ENCODE measurements around the gene COA5. TPM values are rescaled to one million over a fixed set of nuclear protein-coding genes. Genes with fewer than 3 reads are reported as not detected.

COA5 gene
- total and polyA plus RNA-seq, 2 experiments from 2014 or later = 48.8 to 58.4 TPM

GRCh38 chr2:98565286-98565860 is 42.9 kb downstream of the COA5 start:
- H3K27ac ChIP-seq = no peak overlapping the region
- DNase-seq (ENCODE audit: low spot score) = no peak
- H3K36me3 ChIP-seq (replicated peaks; ENCODE audit: insufficient read depth, low read depth) = no peaks in the 10 kb centered on the region
- no peak overlapping the region for H2AFZ ChIP-seq
- no peaks in the 10 kb centered on the region for H3K4me1 ChIP-seq (ENCODE audit: insufficient read depth)
- no peak for TF ChIP-seq EZH2 (IDR thresholded peaks at IDR 0.05; ENCODE audit: borderline replicate concordance)
- TF ChIP-seq, protein P1, sequence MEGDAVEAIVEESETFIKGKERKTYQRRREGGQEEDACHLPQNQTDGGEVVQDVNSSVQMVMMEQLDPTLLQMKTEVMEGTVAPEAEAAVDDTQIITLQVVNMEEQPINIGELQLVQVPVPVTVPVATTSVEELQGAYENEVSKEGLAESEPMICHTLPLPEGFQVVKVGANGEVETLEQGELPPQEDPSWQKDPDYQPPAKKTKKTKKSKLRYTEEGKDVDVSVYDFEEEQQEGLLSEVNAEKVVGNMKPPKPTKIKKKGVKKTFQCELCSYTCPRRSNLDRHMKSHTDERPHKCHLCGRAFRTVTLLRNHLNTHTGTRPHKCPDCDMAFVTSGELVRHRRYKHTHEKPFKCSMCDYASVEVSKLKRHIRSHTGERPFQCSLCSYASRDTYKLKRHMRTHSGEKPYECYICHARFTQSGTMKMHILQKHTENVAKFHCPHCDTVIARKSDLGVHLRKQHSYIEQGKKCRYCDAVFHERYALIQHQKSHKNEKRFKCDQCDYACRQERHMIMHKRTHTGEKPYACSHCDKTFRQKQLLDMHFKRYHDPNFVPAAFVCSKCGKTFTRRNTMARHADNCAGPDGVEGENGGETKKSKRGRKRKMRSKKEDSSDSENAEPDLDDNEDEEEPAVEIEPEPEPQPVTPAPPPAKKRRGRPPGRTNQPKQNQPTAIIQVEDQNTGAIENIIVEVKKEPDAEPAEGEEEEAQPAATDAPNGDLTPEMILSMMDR (IDR thresholded peaks at IDR 0.05; ENCODE audit: poor library complexity) = no peak
- no peak for TF ChIP-seq EZH2phosphoT487 (IDR thresholded peaks at IDR 0.05; ENCODE audit: low read depth, severe bottlenecking, unreplicated experiment)
- H4K20me1 ChIP-seq (ENCODE audit: insufficient read depth, poor library complexity, severe bottlenecking) = no peaks in the 10 kb centered on the region
- 95% methylated on average over 9 of the region's 9 CpGs for whole genome bisulfite sequencing (ENCODE audit: low lambda C conversion rate, missing lambda C conversion rate)
- no peak overlapping the region for H3K4me2 ChIP-seq
- H3K4me3 ChIP-seq = no peak overlapping the region
- H3K9me2 ChIP-seq (replicated peaks; ENCODE audit: insufficient read depth) = no peaks in the 10 kb centered on the region
- H3K27me3 ChIP-seq = no peaks in the 10 kb centered on the region
- no peaks in the 10 kb centered on the region for H3K9me3 ChIP-seq (ENCODE audit: low read depth)
- no peaks in the 10 kb centered on the region for H3K79me2 ChIP-seq

- Histone ChIP-seq H3K9me3 (ENCODE audit: low read depth) (no peaks in the 10 kb centered on the region), H4K20me1 (ENCODE audit: insufficient read depth, poor library complexity, severe bottlenecking) (no peaks in the 10 kb centered on the region), H3K27me3 (no peaks in the 10 kb centered on the region), H2AFZ (no peak overlapping the region), H3K36me3 (replicated peaks; ENCODE audit: insufficient read depth, low read depth) (no peaks in the 10 kb centered on the region), H3K9me2 (replicated peaks; ENCODE audit: insufficient read depth) (no peaks in the 10 kb centered on the region), H3K4me3 (no peak overlapping the region), H3K27ac (no peak overlapping the region), H3K4me2 (no peak overlapping the region), H3K79me2 (no peaks in the 10 kb centered on the region), H3K4me1 (ENCODE audit: insufficient read depth) (no peaks in the 10 kb centered on the region)
- no peak for DNase-seq (ENCODE audit: low spot score)
- TF ChIP-seq EZH2 (IDR thresholded peaks at IDR 0.05; ENCODE audit: borderline replicate concordance) = no peak
- TF ChIP-seq, protein P1 (IDR thresholded peaks at IDR 0.05; ENCODE audit: poor library complexity) = no peak
- TF ChIP-seq EZH2phosphoT487 (IDR thresholded peaks at IDR 0.05; ENCODE audit: low read depth, severe bottlenecking, unreplicated experiment) = no peak
- 98% methylated on average over 17 of the region's 17 CpGs for WGBS (ENCODE audit: low lambda C conversion rate, missing lambda C conversion rate)
Measured at GRCh38 chr2:98564541-98565132, 43.7 kb downstream of the COA5 start.

DNA sequence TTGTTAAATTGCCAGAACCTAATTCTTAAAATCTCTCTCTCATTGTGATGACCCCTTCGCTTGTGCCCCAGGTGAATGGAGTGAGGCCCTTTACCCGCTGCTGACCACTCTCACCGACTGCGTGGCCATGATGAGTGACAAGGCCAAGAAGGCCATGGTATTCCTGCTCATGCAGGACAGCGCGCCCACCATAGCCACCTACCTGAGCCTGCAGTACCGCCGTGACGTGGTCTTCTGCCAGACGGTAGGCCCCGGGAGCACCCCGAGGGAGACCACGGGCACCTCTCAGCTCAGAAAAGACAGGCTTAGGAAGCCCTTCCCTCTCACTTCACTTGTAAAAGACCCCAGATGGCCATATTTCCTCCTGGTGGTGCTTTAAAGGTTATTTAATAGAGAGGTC is 44.9 kb downstream of the COA5 start:
- Histone ChIP-seq H4K20me1 (ENCODE audit: insufficient read depth, poor library complexity, severe bottlenecking) (no peaks in the 10 kb centered on the region), H3K9me3 (ENCODE audit: low read depth) (no peaks in the 10 kb centered on the region), H3K4me1 (ENCODE audit: insufficient read depth) (no peaks in the 10 kb centered on the region), H3K4me3 (no peak overlapping the region), H3K9me2 (replicated peaks; ENCODE audit: insufficient read depth) (no peaks in the 10 kb centered on the region), H2AFZ (no peak overlapping the region), H3K4me2 (no peak overlapping the region), H3K27me3 (no peaks in the 10 kb centered on the region), H3K36me3 (replicated peaks; ENCODE audit: insufficient read depth, low read depth) (no peaks in the 10 kb centered on the region), H3K79me2 (no peaks in the 10 kb centered on the region), H3K27ac (no peak overlapping the region)
- TF ChIP-seq EZH2 (IDR thresholded peaks at IDR 0.05; ENCODE audit: borderline replicate concordance) (no peak), EZH2phosphoT487 (IDR thresholded peaks at IDR 0.05; ENCODE audit: low read depth, severe bottlenecking, unreplicated experiment) (no peak)
- TF ChIP-seq, protein P1 (IDR thresholded peaks at IDR 0.05; ENCODE audit: poor library complexity) = no peak
- WGBS (ENCODE audit: low lambda C conversion rate, missing lambda C conversion rate) = 97% methylated on average over 13 of the region's 13 CpGs
- no peak for DNase-seq (ENCODE audit: low spot score)
